Thyroid gland (tissue), 4 donors: ENCODE data around the gene LRPPRC. TPM values are rescaled to one million over a fixed set of nuclear protein-coding genes. Genes with fewer than 3 reads are reported as not detected.

Experiments used
- DNase-seq, 2 donors: peaks; one replicate each; pipeline ENCODE4 v3.0.0-alpha.2; 2019
- H3K27ac ChIP-seq, 3 donors: fragments of 200-600 bp; sonication (generic); 1 replicate in 2 of 3; 2 replicates in 1 of 3; pipeline ENCODE4 v1.5.1; 2016 to 2019; ENCODE audit warnings: mild to moderate bottlenecking in 1 of 3, moderate library complexity in 1 of 3
- H3K27me3 ChIP-seq: fragments of 200-600 bp; sonication (generic); one replicate; pipeline ENCODE4 v1.5.1; 2019
- H3K36me3 ChIP-seq, 2 donors: fragments of 200-600 bp; sonication (generic); one replicate each; pipeline ENCODE4 v1.5.1; 2016 to 2019
- H3K4me1 ChIP-seq, 2 donors: fragments of 200-600 bp; sonication (generic); one replicate each; pipeline ENCODE4 v1.5.1; 2017 to 2019
- H3K4me3 ChIP-seq, 3 donors: fragments of 200-600 bp; sonication (generic); replicated peaks in 1 of 3; 1 replicate in 2 of 3; 2 replicates in 1 of 3; pipeline ENCODE4 v1.5.1; 2016; ENCODE audit warnings: mild to moderate bottlenecking in 1 of 3
- H3K9me3 ChIP-seq: fragments of 200-600 bp; sonication (generic); one replicate; pipeline ENCODE4 v1.5.1; 2017
- POLR2A ChIP-seq, 2 donors: fragments of 450-650 bp; IDR thresholded peaks; one replicate each; pipeline ENCODE4 v1.6.1; 2017; ENCODE audit warnings: antibody characterized with exemption in 2 of 2, mild to moderate bottlenecking in 2 of 2, moderate library complexity in 1 of 2
- WGBS, 2 donors: methylation state at CpG; one replicate each; pipeline ENCODE4 v1.1.5; 2017; 5-methylcytosine and 5-hydroxymethylcytosine counted together
- intact Hi-C: fragments of 100-400 bp; cut with DNase I; formaldehyde crosslinking; loops from one replicate; pipeline ENCODE4 v1.15.1; 2023
- total RNA-seq, 4 donors: library from RNA; depleted of rRNA; stranded (reverse); fragments of >200 nt; gene quantifications; one replicate each; pipeline ENCODE4 v1.2.3, GENCODE V29; 2016
- TF ChIP-seq, protein P1 (sequence below), 6 experiments: fragments of 200-600 bp in 3 of 6; fragments of 450-650 bp in 3 of 6; sonication (generic) in 3 of 6; IDR thresholded peaks; one replicate each; pipeline ENCODE4 v1.5.1; 2016 to 2019; ENCODE audit warnings: antibody characterized with exemption in 6 of 6, mild to moderate bottlenecking in 2 of 6, inconsistent platforms in 1 of 6, moderate library complexity in 1 of 6

The LRPPRC gene
- total RNA-seq, 4 donors from 2014 or later, result 47.5 to 79.3 (median 54.9) TPM

DNA sequence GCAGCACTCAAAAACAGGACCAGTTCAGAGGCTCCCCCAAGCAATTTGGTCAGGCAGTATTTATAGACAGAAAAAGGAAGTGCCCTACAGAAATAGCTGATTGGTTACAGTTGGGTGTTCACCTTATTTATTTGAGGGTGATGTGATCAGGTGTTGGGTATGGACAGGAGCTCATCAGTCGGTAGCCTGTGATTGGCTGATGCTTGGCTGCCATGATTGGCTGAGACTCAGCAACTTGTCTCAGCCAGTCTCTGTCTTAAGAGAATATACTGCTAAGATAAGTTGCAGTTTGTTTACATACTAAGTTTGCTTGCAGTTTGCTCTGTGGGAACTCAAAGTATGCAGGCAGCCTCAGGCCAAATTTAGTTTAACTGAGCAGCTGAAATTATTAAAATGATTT lies 147.6 kb downstream of the LRPPRC start:
- TF ChIP-seq, protein P1, sequence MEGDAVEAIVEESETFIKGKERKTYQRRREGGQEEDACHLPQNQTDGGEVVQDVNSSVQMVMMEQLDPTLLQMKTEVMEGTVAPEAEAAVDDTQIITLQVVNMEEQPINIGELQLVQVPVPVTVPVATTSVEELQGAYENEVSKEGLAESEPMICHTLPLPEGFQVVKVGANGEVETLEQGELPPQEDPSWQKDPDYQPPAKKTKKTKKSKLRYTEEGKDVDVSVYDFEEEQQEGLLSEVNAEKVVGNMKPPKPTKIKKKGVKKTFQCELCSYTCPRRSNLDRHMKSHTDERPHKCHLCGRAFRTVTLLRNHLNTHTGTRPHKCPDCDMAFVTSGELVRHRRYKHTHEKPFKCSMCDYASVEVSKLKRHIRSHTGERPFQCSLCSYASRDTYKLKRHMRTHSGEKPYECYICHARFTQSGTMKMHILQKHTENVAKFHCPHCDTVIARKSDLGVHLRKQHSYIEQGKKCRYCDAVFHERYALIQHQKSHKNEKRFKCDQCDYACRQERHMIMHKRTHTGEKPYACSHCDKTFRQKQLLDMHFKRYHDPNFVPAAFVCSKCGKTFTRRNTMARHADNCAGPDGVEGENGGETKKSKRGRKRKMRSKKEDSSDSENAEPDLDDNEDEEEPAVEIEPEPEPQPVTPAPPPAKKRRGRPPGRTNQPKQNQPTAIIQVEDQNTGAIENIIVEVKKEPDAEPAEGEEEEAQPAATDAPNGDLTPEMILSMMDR (IDR thresholded peaks at IDR 0.05), result no peak
- TF ChIP-seq POLR2A (IDR thresholded peaks at IDR 0.05), result no peak
- no peak for DNase-seq
- Histone ChIP-seq H3K4me1 (no peaks in the 10 kb centered on the region), H3K9me3 (no peaks in the 10 kb centered on the region), H3K27me3 (no peaks in the 10 kb centered on the region), H3K4me3 (no peak overlapping the region), H3K27ac (no peak overlapping the region), H3K36me3 (no peaks in the 10 kb centered on the region)
- 69 to 71% methylated on average over 1 of the region's 1 CpG for WGBS, 2 donors
- intact Hi-C loops, result no loop called here

DNA sequence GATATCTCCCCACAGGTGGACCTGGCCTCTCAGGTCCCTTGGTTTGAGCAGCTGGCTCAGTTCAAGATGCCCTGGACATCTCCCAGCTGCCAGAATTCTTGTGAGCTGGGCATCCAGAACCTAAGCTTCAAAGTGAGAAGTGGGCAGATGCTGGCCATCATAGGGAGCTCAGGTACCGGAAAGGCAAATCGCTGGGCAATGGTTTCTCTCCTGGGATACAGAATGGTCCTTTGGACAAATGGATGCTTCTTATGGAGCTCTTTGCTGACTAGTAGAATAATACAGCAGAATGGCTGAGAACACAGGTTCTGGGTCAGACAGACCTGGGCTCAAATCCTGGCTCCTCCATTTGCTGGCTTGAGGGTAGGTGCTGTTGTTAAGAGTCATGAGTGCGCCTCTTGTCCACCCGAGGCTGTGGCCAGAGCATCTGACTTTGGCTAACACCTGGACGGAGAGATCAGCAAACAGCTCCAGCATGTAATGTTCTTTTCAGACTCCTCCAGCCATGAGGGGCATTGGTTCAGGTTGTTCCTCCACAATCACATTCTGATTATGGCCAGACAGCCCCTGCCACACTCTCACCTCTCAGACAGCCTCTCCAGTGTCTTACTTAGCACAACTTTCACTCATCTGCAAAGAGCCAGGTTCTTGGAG lies 149.5 kb downstream of the LRPPRC start:
- 95 to 100% methylated on average over 2 to 5 of the region's 5 CpGs for WGBS, 2 donors
- H3K36me3 ChIP-seq, result no peaks in the 10 kb centered on the region
- no peak for DNase-seq
- no peak overlapping the region for H3K27ac ChIP-seq
- H3K4me3 ChIP-seq, result no peak overlapping the region
- no peaks in the 10 kb centered on the region for H3K9me3 ChIP-seq
- H3K4me1 ChIP-seq, result no peaks in the 10 kb centered on the region
- intact Hi-C loops, result no loop called here
- no peaks in the 10 kb centered on the region for H3K27me3 ChIP-seq
- TF ChIP-seq POLR2A (IDR thresholded peaks at IDR 0.05), result no peak
- TF ChIP-seq, protein P1 (IDR thresholded peaks at IDR 0.05), result no peak

DNA sequence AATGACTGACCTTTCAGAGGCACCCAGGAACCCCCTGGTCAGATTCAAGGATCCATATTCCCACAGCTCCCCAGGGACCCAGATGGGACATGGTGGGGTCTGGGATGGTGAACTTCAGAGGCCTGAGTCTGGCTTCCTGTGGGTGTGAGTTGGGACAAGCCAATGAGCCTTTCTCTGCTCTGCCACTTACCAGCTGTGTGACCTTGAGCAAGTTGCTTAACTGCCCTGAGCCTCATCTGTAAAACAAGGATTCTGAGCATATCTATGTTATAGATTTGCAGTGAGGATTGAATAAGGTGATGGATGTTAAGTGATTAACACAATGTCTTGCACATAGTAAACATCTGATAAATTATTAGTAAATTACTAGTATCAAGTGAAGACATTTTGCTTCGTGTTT lies 150.6 kb downstream of the LRPPRC start:
- no peak for TF ChIP-seq POLR2A (IDR thresholded peaks at IDR 0.05)
- TF ChIP-seq, protein P1 (IDR thresholded peaks at IDR 0.05), result no peak
- WGBS, 2 donors, result 69 to 89% methylated on average over 1 of the region's 1 CpG
- Histone ChIP-seq H3K4me1 (no peaks in the 10 kb centered on the region), H3K27me3 (no peaks in the 10 kb centered on the region), H3K9me3 (no peaks in the 10 kb centered on the region), H3K4me3 (no peak overlapping the region), H3K27ac (no peak overlapping the region), H3K36me3 (no peaks in the 10 kb centered on the region)
- intact Hi-C loops, result no loop called here
- DNase-seq, result no peak

DNA sequence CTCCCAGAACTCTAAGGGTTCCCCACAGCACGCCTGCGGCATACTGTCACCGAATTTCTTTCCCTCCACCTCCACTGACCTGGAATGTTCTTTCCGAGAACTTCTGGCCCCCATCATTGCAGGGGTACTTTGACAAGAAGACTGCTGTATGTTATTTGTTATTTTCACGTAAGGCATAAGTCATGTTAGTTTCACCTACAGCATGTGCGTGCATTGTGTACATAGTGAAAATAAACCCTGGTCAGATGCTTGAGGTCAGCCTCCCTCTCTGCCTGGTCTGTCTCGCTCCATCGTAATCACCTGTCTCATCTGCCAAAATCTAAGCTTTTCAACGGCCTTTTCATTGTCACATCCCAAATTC lies 152.9 kb downstream of the LRPPRC start:
- 82 to 84% methylated on average over 9 of the region's 9 CpGs for WGBS, 2 donors

More for the DNA sequence above, 152.9 kb downstream of the LRPPRC start:
- no peaks in the 10 kb centered on the region for H3K27me3 ChIP-seq
- intact Hi-C loops, result no loop called here
- H3K9me3 ChIP-seq, result no peaks in the 10 kb centered on the region
- TF ChIP-seq, protein P1 (IDR thresholded peaks at IDR 0.05), result no peak
- TF ChIP-seq POLR2A (IDR thresholded peaks at IDR 0.05), result no peak
- H3K4me1 ChIP-seq, result no peaks in the 10 kb centered on the region
- no peak overlapping the region for H3K4me3 ChIP-seq
- H3K27ac ChIP-seq, result no peak overlapping the region
- DNase-seq, result no peak
- no peaks in the 10 kb centered on the region for H3K36me3 ChIP-seq
